ENCODE measurements around the gene GLI1.

Gene GLI1

GRCh38 chr12:57467915-57468314 lies 8.3 kb downstream of the GLI1 start:
- no peak for TF ChIP-seq GLIS3 (CRISPR knock-in tag; IDR thresholded peaks at IDR 0.05)
- no peak for TF ChIP-seq PPARA (CRISPR knock-in tag; IDR thresholded peaks at IDR 0.05; ENCODE audit: borderline replicate concordance)
- TF ChIP-seq CSDC2 (CRISPR knock-in tag; IDR thresholded peaks at IDR 0.05), result no peak
- TF ChIP-seq CSRNP3 (CRISPR knock-in tag; IDR thresholded peaks at IDR 0.05), result no peak
- TF ChIP-seq CREB5 (CRISPR knock-in tag; IDR thresholded peaks at IDR 0.05; ENCODE audit: low read depth), result no peak
- no peak for TF ChIP-seq PATZ1 (CRISPR knock-in tag; IDR thresholded peaks at IDR 0.05; ENCODE audit: borderline replicate concordance)
- TF ChIP-seq TSHZ2 (CRISPR knock-in tag; IDR thresholded peaks at IDR 0.05), result no peak
- no peak for ATAC-seq

GRCh38 chr12:57469296-57470164 lies 9.9 kb downstream of the GLI1 start:
- no peak for ATAC-seq
- TF ChIP-seq CREB5 (CRISPR knock-in tag; IDR thresholded peaks at IDR 0.05; ENCODE audit: low read depth) (no peak), RARB (CRISPR knock-in tag; IDR thresholded peaks at IDR 0.05) (no peak), ZFP3 (CRISPR knock-in tag; IDR thresholded peaks at IDR 0.05) (no peak), ZFP30 (CRISPR knock-in tag; IDR thresholded peaks at IDR 0.05) (no peak), TCF4 (CRISPR knock-in tag; IDR thresholded peaks at IDR 0.05; ENCODE audit: borderline replicate concordance) (no peak), ISL1 (CRISPR knock-in tag; IDR thresholded peaks at IDR 0.05) (no peak)

- TF ChIP-seq PPARA (CRISPR knock-in tag; IDR thresholded peaks at IDR 0.05; ENCODE audit: borderline replicate concordance) (no peak), CSDC2 (CRISPR knock-in tag; IDR thresholded peaks at IDR 0.05) (no peak), PATZ1 (CRISPR knock-in tag; IDR thresholded peaks at IDR 0.05; ENCODE audit: borderline replicate concordance) (no peak), ISL1 (CRISPR knock-in tag; IDR thresholded peaks at IDR 0.05) (no peak), ZNF70 (CRISPR knock-in tag; IDR thresholded peaks at IDR 0.05) (no peak), TSHZ2 (CRISPR knock-in tag; IDR thresholded peaks at IDR 0.05) (no peak), ZC3H10 (CRISPR knock-in tag; IDR thresholded peaks at IDR 0.05) (no peak), CSRNP3 (CRISPR knock-in tag; IDR thresholded peaks at IDR 0.05) (no peak), GLIS3 (CRISPR knock-in tag; IDR thresholded peaks at IDR 0.05) (no peak), TOX (CRISPR knock-in tag; IDR thresholded peaks at IDR 0.05; ENCODE audit: borderline replicate concordance) (no peak), RARB (CRISPR knock-in tag; IDR thresholded peaks at IDR 0.05) (no peak), ZNF8 (CRISPR knock-in tag; IDR thresholded peaks at IDR 0.05) (no peak), SNAI2 (CRISPR knock-in tag; IDR thresholded peaks at IDR 0.05) (no peak), CREB5 (CRISPR knock-in tag; IDR thresholded peaks at IDR 0.05; ENCODE audit: low read depth) (no peak)
- no peak for ATAC-seq
Observed at GRCh38 chr12:57470286-57470969, 10.8 kb downstream of the GLI1 start.

All from SK-N-SH treated with all-trans-retinoic acid at 6 μM for 48 hours (cell line).